Measurements from ENCODE around the gene BACH2.
"Not testable (repeated sequence)": the region's sequence is repeated elsewhere in the genome, so short reads cannot be mapped to it uniquely, and the experiment has no call there.

- not testable (repeated sequence) for TF ChIP-seq CTCF (IDR thresholded peaks at IDR 0.05); POLR2AphosphoS5 (IDR thresholded peaks at IDR 0.05; ENCODE audit: insufficient read depth in 1 of 2, low read depth in 1 of 2)
Observed at GRCh38 chr6:90032489-90033212, 264.0 kb downstream of the BACH2 start.
